HG02610 (cell line): ENCODE measurements around the gene SF1.

Experiments
- ATAC-seq: cut with Tn5 transposase; IDR thresholded peaks from one replicate; pipeline ENCODE4 v1.9.1; 2021; ENCODE audit warnings: mild to moderate bottlenecking, moderate library complexity; ENCODE audit not compliant: unreplicated experiment

The SF1 gene

DNA sequence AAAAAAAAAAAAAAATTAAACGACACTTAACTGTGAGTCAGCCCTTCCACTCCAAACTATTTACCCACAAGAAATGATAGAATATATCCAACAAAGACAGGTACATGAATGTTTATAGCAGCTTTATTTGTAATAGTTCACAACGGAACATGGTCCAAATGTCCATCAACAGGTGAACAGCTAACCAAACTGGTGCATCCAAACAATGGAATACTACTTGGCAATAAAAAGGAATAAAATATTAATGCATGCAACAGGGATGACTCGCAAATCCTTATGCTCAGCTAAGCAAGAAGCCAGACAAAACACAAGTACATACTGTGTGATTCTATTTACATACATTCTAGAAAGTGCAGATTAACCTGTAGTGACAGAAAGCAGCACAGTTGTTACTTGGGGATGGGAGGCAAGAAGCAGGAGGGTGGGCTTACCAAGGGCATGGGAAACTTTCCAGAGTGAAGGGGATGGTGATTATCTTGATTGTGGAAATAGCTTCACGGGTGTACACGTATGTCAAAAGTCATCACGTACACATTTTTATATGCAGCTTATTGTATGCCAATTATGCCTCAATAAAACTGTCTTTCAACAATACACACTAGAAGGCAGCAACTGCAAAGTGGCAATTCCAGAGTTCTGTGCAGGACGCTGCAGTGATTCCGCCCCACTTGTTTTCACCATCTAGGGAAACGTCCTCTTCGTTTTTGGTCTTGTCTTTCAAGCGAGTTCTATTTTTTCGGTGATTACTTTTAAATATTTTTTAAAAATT lies 6.7 kb upstream of the SF1 start:
- ATAC-seq: no peak

DNA sequence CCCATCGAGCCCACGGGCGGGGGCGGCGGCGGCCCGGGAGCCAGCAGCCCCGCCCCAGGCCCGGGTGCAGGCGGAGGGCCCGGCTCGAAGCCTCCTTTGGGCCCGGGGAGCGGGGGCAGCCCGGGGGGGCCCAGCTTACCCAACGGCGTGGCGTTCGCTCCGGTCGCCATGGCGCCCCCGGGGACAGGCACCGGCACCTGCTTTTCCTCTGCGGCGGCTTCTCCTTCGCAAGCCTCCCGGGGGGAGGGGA lies 194 bp downstream of the SF1 start:
- ATAC-seq: peak; percentile 4

DNA sequence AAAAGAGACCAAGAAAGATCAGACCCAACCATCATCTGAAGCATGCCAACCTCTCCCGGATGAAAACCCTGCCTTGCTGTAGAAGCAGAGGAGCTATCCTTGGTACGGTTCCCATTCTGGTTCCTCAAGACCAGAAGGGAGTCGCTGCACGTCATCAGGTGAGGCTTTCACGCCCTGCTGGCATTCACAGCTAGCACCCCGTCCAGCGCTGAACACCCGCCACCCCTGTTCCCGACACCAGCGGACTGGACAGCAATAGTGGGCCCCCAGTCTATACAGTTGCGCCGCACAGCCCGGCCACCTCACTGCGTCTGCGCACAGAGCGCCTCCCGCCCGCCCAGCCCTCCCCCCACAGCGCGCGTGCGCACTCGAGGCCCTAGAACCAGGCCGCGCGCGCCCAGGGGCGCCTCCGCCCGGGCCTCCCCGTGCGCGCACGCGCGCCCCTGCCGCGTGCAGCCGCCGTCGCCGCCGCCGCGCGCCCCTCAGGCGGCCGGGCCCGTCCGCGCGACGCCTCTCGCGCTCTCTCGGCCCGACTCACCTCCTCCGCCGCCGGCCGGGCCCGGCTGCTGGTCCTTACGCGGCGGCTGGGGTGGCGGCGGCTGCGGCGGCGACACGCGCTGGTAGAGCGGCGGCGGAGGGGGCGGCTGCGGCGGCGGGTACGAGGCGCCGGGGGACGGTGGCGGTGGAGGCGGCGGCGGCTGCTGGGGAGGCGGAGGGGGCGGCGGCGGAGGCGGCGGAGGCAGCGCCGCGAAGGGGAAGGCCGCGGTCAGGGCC lies 706 bp downstream of the SF1 start:
- ATAC-seq: no peak

DNA sequence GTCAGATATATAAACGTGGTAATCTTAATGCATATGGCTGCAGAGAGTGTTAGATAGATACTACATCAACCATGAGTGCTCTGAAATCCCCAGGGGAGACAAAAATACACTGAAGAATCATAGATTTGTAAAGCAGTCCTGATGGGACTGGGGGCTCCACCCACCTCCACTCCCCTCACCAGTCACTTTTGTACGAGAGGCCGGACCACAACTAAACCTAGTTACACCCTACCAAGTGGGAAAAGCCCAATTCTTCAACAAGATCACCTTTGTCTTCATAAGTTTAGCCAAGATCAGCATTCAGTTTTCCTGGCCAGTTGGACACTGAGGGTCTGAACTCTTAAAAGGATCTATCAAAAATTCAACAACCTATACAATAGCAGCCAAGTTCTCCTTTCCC lies 1.5 kb downstream of the SF1 start:
- ATAC-seq: no peak

DNA sequence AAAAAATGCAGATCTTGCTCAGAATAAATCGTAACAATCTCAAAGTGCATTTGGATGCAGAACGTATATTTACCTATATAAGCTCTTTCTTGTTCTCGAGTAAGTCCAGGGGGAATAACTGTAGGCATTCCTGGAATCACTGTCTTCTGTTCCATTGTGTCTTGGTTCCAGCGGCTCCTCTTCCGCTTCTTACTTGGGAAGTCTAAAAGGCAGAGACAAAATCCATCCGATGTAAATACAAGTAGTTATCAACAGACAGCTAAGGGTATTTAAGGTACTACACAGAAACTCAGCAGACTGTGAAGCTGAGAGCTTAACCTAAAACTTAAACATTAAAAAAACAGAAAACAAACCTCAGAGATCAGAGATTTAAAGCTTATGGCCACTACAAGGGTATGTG lies 1.9 kb downstream of the SF1 start:
- no peak for ATAC-seq

DNA sequence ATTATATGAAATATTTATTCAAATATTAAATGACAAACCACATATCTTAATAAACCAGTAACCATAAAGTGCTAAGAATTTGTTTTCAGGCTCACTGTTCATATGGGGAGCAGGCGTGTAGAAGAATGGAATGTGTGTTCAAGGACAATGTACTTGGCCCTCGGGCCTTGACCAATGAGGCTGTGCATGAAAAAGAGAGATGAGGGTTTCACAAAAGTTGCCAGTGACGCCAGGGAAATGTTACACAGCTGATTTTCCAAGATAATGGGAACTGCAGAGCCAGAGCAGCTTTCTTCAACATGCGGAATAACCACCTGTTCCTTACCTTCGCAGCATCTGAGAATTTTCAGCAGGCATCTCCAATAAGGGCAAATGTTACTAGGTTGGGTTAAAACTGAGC lies 4.2 kb downstream of the SF1 start:
- ATAC-seq: no peak

DNA sequence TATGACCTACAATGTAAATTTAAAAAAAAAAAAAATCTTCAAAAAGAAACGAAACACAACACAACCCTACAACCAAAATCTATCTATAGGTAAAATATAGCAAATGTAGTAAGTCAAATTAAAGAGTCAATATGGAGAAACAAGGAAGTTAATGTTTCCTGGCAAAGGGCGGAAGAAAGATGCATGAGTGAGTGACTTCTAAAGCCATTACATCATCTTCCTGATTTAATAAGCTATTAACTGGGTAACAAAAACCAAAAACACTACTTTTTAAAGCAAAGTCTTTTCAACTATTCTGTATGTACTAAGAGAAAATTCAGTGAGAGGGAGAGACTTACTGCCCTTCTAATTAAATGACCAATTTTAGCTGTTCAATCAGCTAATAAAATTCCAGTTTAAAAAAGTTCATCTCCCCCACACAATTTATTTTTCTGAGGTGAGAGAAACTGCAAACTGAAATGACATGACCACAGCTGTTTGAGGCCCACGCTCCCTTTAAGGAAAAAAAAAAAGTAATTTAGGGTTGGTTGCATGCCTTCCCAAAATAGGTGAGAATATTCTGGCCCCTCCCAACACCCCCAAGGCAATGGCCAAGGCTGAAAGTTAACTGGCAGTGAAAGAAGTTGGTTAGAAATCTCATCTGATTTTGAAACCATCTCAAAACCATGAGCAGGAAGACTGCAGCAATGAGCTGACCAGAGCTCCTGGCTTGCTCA lies 5.9 kb downstream of the SF1 start:
- ATAC-seq: no peak

DNA sequence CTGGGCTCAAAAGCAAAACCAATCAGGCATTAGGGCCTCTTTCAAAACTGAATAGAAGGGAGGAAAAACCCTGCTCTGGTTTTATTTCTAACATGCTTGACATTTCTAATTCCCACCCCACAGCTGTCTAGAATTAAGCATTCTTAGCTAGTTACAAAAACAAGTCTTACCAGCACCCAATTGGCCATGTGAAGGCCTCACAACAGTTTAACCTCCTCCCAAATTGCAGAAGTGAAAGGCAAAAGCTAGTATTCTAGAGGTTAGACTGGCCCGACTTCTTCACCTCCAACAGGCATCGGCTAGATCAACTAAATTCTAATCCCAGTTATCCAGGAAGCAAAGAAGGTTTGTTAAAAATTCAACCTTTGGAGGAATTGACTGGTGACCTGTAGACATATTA lies 6.5 kb downstream of the SF1 start:
- no peak for ATAC-seq

DNA sequence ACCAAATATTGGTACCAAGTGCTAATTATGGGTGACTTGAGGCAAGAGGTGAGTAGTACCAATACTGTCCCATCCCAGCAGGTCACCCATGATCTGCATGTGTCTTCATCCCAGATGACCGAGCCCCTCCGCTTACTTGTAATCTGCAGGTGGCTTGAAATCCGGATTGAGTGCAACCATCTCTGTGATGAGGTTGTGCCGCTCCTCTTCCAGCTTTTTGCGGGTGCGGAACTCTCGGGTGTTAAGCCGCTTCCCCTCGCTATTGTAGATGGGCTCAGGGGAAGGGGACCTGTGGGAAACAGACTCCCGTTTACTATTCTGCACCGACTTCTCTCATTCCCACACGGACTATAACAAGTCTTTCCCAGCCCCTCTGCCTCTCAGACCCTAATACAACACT lies 8.2 kb downstream of the SF1 start:
- no peak for ATAC-seq

DNA sequence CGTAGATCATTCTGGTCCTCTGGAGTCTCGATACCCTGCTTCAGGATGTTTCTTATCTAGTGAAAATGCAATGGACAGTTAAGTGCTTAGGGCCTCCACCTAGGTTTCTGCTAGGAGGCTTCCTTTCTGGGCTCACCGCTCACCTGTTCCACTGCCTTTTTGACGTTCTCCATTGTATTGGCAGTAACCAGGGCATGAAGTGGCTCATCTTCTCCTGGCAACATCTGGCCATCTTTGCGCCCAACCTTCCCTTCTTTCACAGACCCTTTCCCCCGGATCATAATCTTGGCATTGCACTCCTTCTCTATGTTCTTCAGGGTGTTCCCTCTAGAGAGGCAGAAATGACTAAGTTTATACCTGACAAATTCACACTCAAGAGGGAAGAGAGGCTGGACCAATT lies 9.1 kb downstream of the SF1 start:
- ATAC-seq: no peak

DNA sequence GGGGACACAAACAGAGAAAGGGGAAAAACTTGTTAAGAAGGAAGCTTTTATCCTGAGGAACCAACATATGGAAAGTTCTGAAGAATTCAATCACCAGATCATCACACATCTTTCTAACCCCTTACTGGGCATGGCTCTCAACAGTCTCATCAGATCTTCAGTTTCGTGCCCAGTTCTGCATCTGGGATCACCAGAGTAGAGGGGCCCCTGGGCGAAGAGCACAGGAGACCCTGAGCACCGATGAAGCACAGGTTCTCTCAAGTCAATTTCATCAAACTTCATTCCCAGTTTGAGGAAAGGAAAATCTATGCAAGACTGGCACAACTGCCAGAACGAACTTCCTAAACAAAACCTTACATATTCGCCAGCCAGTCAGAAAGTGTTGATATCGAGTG lies 10.0 kb downstream of the SF1 start:
- no peak for ATAC-seq

DNA sequence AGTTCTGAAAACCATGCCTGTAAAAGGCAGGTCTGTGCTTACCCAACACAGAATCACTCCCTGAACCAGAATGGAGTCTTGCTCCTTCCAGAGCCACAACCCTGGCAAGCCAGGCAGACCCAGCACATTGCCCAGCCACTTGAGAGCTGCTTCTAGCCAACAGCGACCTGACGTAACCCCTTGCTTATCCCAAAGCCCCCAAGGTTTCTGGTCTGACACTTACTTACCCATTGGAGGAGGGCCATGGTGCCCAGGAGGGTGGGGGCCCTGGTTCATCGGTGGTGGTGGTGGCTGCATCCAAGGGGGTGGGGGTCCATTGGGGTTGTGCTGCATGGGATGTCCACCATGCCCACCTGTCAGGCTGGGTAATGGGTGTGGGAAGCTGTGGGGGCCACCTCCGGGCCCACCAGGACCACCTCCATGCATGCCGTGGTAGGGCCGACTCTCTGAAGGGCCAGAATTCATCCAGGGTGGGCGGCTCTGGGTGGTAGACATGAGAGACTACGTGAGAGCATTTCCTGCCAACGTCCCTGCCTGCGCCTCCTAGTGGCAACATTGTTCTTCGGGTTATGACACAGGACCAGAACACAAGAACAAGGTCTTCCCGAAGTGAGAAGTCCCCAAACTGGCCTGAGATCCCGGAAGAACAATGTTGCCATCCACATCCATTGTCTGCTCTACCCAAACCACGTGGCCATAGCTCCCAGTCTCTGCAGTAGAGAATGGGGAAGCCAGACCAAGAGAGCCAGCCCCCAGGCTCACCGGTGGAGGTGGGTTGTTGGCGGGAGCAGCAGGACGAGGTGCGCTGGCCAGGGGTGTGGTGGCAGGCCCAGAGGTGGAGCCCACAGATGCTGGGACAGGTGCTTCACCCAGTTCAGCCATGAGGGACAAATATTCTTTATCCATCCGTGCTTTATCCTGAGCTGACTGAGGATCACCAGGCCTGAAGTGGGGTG lies 10.7 kb downstream of the SF1 start:
- ATAC-seq: no peak

DNA sequence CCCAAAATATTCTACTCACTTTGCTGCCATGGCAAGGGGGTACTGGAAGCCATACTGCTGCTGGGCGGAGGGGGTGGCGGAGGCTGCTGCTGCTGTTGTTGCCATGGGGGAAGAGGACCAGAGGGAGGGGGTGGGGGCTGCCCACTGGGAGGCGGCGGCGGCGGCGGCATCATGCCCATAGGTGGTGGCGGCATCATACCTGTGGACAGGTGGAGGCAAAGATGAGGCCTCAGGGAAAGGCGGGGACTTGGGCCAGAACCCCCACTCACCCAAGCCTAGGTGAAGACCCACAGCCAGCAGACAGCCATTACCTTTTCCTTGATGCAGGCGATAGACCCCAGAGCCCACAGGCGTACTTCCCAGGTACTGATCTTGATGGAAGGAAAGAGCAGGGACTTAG lies 11.5 kb downstream of the SF1 start:
- no peak for ATAC-seq

DNA sequence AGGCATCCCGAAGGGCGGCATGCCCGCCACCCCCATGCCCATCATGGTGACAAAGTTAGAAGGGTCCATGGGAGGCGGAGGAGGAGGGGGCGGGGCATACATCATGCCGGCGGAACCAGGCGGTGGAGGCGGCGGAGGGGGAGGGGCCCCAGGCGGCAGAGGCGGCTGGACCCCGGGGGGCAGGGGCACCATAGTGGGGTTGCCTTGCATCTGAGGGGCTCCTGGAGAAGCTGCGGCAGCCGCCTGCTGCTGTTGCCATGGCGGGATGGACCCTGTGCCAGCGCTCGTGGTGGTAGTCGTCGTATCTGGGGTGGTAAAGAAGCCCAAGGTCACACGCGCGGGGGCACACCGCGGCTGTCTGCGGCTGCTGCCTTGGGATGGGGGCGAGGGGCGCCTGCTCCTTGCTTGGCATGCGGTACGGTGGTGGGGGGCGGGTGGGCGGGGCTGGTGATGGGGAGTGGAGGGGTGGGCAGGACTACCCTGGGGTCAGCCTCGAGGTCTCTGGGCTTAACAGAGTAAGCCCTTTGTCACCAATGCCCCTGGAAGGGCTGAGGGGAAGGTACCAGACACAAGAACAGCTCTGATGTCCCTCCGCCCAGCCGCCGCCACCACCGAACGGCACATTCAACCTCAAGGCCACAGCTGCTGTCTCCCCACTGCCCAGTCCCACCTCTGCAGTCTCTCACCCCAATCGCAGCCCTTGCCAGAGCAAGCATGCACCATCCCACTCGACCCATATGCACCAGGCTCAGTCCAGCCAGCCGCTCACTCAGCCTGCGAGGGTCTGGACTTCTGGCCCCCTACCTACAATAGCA lies 12.3 kb downstream of the SF1 start:
- ATAC-seq: no peak

DNA sequence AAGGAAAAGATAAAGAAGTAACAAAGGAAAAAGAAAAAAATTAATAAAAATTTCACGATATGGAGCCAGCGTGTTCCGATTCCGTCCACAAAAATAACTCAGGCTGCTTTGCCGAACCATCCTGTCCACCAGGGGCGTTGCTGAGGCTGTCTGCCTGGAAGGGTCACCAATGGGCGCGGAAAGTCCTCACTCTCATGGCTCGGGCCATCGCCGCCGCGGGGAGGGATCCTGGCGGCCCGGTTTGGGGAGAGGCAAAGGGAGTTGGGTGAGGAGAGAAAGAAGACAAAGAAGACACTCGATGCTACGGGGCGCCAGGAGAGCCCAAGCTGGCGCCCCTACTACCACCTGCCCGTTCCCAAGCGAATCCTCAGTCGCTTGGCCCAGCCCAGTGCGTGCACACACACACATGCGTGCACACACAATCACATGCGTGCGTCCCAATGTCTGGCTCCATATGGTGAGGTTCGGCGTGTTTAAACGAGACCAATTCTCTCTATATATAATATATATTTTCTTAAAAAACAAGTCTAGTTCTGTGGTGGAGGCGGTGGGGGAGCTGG lies 13.0 kb downstream of the SF1 start:
- no peak for ATAC-seq

DNA sequence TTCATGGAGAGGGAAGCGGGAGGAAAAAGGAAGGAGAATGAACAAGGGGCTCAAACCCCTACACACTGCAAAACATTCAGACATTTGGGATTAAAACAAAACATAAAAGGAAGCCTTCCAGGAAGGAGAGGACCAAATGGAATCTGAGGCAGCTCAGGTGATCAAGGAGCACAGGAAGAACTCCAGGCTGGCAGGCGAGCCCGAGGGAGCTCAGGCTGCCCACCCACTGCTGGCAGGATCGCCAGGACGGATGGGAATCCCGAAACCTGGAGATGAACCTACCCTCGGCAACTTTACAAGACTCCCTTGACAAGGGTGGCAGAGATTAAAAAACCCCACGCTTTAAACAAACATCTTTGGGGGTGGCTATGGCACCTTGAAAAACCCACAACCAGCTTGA lies 13.6 kb downstream of the SF1 start:
- no peak for ATAC-seq

DNA sequence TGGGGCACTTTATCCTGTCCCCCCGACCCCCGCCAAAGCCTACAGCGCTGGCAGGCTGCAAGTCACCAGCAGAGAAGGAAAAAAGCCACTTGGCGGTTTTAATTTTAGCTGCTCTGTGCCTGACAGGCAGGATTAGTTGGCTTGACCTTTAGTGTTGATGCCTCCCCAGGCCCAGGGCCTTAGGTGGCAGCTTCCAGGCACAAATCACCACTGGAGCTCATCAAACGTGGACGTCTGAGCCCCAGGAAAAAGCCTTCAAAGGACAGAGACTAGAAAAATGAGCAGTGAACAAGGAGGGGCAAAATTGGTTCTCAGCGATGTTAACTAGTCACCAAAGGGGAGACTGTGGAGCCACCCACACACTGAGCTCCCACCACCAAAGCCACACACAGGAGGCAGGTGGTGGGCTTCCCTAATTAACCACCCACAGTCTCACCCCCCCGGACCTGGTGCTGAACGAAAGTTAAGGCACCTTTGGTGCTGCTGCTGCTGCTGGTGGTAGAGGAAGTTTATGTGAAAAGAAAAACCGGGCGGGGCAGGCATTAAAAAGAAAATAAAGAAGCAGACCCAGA lies 14.2 kb downstream of the SF1 start:
- ATAC-seq: no peak

DNA sequence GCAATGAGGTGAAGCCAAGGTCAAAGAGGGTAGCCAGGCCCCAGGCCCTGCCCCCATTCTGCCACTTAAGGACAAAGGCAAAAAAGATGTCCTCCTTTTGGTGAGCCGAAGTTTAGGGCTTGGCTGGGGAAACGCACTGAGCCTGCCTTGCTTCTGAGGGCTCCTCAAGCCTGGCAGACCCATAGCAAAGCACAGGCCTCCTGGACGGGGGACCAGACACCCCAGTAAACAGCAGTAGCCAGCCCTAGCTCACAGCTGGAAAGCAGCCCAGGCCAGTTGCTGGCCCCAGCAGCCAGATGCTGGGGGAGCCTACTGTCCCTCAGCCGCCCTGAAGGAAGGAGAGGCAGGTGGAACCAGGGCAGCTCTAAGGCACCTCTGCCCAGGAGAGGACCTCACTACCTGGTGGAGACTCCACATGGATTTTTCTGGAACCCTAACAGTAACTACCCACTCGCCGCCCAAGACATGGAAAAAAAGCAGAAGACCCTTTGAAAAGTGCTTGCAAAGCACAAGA lies 14.8 kb downstream of the SF1 start:
- no peak for ATAC-seq
